T-helper 2 cell (primary cell): Measurements from ENCODE around the gene TMEM190.
A peak's percentile ranks its signal among the peaks of the same experiment; 100 is the strongest.
"Not testable (repeated sequence)": the region's sequence is repeated elsewhere in the genome, so short reads cannot be mapped to it uniquely, and the experiment has no call there.

Experiments
- DNase-seq, 5 experiments: peaks; one replicate each; pipeline versions ENCODE4 v3.0.0 to v3.0.0-alpha.2; 2012 to 2022

Gene TMEM190

DNA sequence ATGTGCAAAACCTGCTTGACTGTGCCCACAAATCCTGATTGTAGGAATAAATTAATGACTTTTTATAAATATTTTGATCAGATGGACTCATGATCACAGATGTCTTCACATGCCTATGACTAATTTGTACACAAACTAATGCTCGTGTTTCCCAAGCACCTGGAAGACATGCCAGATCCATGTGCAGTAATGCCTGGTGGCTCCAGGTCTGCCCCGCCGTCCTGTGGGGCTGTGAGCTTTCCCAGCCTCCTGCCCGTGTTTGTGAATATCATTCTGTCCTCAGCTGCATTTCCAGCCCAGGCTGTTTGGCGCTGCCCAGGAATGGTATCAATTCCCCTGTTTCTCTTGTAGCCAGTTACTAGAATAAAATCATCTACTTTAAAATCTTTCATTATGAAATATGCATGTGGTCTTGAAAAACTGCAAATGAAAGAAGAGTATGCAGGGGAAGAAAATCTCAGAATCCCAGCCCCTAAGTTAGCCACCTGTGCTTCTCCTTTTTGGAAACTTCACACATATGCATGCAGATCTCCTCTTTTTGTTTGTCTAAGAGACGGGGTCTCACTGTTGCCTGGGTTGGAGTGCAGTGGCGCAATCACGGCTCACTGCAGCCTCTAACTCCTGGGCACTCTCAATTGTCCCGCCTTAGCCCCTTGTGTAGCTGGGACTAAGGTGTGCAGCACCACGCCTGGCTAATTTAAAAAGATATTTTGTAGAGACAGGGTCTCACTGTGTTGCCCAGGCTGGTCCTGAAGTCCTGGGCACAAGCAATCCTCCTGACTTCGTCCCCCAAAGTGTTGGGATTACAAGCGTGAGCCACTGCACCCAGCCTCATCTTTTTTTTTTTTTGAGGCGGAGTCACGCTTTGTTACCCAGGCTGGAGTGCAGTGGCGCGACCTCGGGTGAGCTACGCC lies 15.3 kb downstream of the TMEM190 start:
- DNase-seq: no peak

DNA sequence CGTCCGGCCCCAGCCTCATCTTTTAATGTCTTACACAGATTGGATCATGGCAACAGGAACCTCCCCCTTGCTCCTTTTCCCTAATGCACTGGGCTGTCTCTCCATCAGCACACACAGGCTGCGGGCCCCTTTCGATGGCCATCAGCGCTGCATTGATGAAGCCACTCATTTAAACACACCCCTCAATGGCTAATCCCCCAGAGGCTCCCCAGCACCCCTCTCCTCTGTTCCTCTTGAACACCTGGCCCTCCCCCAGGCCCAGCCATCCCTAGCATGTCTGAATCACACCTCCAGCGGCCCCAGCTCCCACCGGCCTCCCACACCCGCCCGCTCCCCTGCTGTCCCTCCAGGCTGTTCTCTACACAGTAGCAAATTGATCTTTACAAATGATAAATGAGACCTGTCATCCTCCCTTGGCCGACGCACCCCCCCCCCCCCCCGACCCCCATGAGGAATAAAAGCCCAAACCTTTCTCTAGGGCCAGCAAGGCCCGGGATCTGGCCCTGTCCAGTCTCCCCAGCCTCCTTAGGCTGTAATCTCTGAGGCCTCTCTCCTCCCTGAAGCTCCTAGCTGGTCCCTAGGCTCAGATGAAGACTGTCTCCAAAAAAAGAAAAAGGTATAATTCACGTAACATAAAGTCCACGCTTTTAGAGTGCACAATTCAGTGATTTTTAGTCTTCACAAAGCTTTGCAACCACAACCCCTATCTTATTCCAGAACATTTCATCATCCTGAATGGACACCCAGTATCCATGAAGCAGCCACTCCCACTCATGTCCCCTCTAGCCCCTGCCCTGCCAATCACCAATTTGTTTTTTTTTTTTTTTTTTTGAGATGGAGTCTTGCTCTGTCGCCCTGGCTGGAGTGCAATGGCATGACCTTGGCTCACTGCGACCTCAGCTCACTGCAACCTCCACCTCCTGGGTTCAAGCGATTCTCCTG lies 16.5 kb downstream of the TMEM190 start:
- DNase-seq: no peak

DNA sequence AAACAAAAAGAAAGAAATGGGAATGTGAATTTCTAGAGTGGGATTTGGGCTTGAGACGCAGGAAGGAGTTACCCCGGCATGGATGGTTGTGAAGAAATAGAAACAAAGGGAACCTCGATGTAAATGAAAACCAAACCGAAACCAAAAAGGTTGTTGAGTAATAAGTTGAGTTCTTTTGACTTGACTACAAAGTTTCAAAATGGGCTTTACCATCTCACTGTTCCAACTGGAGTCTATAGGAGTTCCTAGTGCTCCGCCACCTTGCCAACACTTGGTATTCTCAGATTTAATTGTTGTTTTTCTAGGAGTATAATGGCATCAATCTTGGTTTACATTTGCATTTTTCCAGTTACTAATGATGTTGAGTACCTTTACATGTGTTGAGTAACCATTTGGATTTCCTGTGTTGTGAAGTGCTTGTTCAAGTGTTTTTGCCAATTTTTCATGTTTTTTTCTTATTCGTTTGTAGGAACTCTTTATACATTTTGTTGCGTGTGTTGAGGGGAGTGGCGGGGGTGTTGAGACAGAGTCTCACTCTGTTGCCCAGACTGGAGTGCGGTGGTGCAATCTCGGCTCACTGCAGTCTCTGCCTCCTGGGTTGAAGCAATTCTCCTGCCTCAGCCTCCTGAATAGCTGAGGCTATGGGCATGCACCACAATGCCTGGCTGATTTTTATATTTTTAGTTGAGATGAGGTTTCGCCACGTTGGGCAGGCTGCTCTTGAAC lies 21.7 kb downstream of the TMEM190 start:
- DNase-seq: peak in 1 of 5 experiments; percentile 47

- no peak for DNase-seq
These were observed 23.9 kb downstream of the TMEM190 start for GRCh38 chr19:55400281-55401087.

DNA sequence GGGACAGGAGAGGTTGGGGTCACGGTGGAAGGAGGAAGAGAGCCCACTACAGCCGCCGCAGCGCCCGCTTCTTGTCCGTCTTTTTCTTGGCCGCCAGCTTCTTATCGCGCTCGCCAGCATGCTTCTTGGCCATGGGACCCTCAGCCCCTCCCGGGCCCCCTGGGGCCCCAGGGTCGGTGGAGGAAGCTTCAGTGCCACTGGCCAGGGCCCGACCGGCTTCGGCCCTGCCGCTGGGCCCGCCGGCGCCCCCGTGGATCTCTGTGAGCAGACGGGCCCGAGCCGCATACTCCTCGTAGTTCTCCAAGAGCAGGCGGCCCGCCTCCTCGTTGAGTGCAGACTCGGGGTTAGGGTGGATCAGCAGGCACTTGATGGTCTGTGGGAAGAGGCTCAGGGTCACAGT lies 24.8 kb downstream of the TMEM190 start:
- DNase-seq: not testable (repeated sequence)

DNA sequence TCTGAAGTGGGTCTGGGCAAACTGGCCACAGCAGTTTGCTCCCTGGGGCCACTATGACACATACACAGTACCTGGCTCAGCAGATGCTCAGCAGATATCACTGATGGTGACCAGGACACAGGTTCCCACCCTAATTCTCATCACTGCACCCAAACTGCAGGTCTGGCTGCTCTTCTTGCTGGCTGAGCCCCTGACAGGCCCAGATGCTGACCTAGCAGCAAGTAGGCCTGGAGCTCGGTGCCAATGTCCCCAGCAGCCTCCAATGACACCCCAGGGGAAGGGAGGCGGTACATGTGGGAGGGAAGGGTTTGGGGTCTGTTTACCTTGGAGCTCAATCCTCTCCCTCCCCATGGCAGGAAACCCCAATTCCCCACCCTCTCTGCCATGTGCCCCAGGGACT lies 25.9 kb downstream of the TMEM190 start:
- DNase-seq: no peak

- no peak for DNase-seq
These were observed 29.0 kb downstream of the TMEM190 start for GRCh38 chr19:55405638-55406037.

- no peak for DNase-seq
These were observed 29.6 kb downstream of the TMEM190 start for GRCh38 chr19:55406091-55406825.

DNA sequence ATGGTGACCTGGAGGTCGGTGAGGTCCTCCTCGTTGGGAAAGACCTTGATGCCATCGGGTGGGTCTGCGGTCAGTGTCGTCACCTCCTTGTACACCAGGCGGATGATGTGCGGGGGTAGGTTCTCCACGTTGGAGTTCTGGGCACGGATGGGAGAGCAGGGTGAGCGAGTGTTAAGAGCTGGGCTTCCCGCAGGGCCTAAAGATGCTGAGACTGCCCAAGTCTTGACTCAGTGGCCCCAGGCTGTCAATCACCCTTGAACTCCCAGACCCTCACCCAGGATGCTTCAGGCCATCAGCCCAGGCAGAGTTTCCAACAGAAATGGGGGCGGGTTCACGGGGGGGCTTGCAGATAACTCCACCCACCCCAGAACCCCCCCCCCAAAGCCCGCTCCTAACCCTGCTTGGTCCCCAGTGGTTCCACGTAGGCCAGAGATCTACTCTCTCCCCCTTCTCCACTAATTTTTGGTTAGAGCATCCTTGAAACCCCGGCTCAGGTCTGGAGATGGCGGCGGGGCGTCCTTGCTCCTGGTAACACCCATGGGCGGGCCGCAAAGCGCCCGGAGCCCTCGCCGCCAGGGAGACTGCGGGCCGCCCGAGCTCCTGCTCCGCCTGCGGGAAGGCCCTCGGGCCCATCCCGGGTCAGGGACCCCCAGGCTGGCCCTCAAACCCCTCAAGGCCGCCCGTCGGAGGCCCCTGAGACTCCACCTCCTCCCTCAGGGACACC lies 30.4 kb downstream of the TMEM190 start:
- DNase-seq: peak in 2 of 5 experiments; percentile 26 to 60

GRCh38 chr19:55407550-55407799 lies 30.8 kb downstream of the TMEM190 start, which contains the start of gene UBE2S:
UBE2S (minus strand) TSS chr19:55407788; CDS start chr19:55407589, 199 bp downstream.
- DNase-seq: not testable (repeated sequence)

DNA sequence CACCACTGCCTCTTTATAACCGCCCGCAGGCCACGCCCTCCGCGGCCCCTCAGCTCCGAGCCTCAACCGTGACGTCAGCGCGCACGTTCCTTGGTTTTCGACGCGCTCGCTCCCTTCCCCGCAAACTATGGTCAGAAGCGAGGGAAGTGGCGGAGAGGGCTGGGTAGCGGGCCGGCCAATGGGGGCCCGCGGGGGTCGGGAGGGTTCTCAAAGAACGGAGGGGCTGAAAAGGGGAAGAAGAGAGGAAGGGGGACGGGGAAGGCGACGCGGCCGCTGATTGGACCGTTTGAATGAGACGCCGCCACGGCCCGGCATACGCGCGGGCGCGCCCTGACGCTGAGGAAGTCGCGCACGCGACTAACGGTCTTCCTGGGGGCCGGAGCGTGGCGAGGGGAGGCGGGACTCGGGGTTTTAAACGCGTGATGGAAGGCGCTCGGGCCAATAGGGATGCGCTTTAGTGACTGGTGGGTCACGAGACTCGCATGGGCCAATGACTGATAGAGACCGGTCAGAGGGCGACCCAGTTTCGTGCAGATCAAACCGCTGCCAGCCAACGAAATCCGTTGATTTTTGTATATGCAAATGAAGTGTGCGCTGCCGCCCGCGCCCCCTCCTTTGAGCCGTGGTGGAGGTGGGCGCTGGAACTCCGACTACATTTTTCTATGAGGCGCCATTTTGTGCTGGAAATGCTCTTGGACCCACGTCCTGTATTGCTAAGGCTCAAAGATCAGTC lies 31.3 kb downstream of the TMEM190 start:
- DNase-seq: peak; percentile 91 to 100 (median 97)

GRCh38 chr19:55408533-55408872 lies 31.9 kb downstream of the TMEM190 start:
- no peak for DNase-seq

DNA sequence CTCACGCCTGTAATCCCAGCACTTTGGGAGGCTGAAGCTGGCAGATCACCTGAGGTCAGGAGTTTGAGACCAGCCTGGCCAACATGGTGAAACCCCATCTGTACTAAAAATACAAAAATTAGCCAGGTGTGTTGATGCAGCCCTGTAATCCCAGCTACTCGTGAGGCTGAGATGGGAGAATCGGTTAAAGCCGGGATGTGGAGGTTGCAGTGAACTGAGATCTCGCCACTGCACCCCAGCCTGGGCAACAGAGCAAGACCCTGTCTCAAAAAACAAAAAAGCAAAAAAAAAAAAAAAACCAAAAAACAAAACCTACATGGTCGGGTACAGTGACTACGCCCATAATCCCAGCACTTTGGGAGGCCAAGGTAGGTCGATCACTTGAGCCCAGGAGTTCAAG lies 32.6 kb downstream of the TMEM190 start:
- DNase-seq: not testable (repeated sequence)

DNA sequence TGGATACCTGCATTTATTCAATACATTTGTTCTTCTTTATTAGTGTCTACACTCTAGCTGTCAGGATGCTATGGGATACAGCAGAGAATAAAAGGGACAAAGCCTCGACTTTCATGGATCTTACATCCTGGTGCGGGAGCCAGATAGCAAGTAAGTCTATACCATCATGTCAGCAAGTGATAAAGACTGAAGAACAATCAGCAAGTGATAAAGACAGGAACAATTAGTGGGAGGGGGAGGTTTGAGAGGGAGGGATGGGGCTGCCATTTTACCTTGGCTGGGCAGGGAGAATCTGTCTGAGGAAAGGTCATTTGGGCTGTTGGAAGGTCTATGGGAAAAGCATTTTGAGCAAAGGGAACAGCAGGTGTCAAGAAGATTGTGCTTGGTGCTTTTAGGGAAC lies 33.5 kb downstream of the TMEM190 start:
- DNase-seq: no peak

- DNase-seq: peak in 4 of 5 experiments; percentile 24 to 64 (median 29)
These were observed 41.6 kb downstream of the TMEM190 start for GRCh38 chr19:55418185-55418584.

- no peak for DNase-seq
These were observed 42.5 kb downstream of the TMEM190 start for GRCh38 chr19:55419103-55419502.

- no peak for DNase-seq
These were observed 43.1 kb downstream of the TMEM190 start for GRCh38 chr19:55419624-55420236.

DNA sequence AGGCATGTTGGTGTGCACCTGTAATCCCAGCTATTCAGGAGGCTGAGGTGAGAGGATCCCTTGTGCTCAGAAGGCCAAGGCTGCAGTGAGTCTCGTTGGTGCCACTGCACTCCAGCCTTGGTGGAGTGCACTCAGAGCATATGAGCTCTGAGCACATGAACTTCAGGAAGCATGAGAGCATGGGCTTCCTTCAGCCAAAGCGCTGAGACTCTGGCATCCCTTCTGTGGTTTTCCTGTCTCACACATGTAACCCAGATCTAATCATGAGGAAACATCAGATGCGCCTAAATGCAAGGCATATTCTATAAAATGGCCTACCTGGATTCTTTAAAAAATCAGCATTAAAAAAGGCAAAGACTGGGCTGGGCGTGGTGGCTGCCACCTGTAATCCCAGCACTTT lies 44.7 kb downstream of the TMEM190 start:
- DNase-seq: peak in 2 of 5 experiments; percentile 57 to 64

DNA sequence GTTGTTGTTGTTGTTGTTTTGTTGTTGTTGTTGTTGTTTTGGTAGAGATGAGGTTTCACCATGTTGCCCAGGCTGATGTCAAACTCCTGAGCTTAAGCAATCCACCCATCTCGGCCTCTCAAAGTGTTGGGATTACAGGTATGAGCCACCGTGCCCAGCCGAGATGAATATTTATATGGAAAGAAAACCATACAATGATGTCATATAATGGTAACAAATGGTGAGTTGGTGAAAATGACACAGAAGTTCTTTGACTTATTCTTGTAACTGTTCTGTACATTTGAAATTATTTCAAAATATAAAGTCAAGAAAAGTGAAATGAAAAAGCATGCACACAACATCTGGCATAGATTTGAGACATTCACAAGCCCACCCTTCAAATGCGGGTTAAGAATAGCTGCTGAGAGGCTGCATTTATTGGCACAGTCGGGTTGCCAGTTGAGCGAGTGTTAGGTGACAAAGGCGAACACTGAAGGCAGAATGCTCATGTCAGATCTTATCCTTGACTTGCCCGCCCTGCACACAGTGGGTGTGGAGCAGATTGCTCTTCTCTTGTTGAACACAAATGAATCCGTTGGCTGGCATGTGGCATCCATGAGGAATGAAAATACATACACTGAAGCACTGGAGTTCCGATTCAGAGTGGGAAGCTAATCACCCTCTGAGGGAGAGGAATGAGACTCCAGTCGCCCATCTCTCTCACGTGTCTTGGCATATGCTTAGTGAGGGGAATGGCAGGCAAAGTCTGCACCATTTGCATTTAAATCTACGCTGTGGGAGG lies 46.8 kb downstream of the TMEM190 start:
- no peak for DNase-seq
